PC-9 (cell line): Measurements from ENCODE around the gene TIMM13.
A peak's percentile ranks its signal among the peaks of the same experiment; 100 is the strongest.

ENCODE experiments used
- EZH2 ChIP-seq: fragments of 200-600 bp; sonication (generic); IDR thresholded peaks from 2 replicates; pipeline ENCODE4 v1.8.0; 2017; ENCODE audit warnings: antibody characterized with exemption, low read depth
- TF ChIP-seq, protein P1 (sequence below): fragments of 200-600 bp; sonication (generic); conservative IDR thresholded peaks from 2 replicates; pipeline ENCODE4 v1.6.1; 2017; ENCODE audit warnings: mixed run types, antibody characterized with exemption, mild to moderate bottlenecking, moderate library complexity

DNA sequence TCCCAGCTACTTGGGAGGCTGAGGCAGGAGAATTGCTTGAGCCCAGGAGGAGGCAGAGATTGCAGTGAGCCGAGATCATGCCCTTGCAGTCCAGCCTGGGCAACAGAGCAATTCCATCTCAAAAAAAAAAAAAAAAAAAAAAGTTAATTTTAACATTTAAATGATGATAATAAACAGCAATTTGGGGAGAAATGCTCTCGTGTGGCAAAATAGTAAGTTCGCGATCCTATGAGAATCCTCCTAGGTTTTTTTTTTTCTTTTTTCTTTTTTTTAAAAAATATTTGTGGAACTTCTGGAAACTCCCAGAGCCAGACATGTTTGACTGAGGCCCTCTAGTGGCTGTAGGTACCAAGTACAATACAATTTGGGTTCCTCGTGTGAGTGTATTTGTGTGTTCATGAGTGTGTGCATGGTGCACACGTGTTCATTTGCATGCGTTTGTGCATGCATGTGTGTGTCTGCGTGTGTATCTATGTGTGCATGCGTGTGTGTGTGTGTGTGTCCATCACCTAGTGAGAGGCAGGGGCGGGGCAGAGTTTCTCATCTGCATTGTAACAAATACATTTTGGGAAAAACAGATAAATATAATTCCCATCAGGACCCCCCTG lies 36.2 kb downstream of the TIMM13 start:
- TF ChIP-seq, protein P1, sequence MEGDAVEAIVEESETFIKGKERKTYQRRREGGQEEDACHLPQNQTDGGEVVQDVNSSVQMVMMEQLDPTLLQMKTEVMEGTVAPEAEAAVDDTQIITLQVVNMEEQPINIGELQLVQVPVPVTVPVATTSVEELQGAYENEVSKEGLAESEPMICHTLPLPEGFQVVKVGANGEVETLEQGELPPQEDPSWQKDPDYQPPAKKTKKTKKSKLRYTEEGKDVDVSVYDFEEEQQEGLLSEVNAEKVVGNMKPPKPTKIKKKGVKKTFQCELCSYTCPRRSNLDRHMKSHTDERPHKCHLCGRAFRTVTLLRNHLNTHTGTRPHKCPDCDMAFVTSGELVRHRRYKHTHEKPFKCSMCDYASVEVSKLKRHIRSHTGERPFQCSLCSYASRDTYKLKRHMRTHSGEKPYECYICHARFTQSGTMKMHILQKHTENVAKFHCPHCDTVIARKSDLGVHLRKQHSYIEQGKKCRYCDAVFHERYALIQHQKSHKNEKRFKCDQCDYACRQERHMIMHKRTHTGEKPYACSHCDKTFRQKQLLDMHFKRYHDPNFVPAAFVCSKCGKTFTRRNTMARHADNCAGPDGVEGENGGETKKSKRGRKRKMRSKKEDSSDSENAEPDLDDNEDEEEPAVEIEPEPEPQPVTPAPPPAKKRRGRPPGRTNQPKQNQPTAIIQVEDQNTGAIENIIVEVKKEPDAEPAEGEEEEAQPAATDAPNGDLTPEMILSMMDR = peak; percentile 76
- TF ChIP-seq EZH2 = no peak
